ENCODE data around the gene WDR70.
"Not testable (repeated sequence)": the region's sequence is repeated elsewhere in the genome, so short reads cannot be mapped to it uniquely, and the experiment has no call there.

The WDR70 gene

GRCh38 chr5:37575541-37576489 is 196.7 kb downstream of the WDR70 start:
- no peak for DNase-seq

DNA sequence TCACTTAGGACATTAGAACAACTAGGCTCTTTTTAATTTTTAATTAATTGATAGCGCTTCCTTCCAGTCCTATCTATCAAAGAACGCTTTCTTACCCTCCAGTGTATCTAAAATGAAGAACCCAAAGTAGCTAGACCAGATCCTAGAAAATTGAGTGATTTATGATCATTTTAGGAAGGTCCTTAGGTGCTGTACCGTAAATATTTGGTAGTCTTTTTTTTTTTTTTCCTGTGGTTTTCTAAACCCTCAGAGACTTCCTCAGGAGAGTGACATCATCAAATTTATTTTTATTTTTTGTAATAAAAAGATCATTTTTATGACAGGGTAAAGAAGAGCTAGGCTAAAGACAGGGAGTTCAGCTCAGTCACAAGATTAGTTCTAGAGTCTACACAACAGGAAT is 197.4 kb downstream of the WDR70 start:
- DNase-seq, result no peak

GRCh38 chr5:37578176-37578575 is 199.1 kb downstream of the WDR70 start:
- DNase-seq, result no peak

GRCh38 chr5:37580106-37580505 is 201.0 kb downstream of the WDR70 start:
- DNase-seq, result no peak

DNA sequence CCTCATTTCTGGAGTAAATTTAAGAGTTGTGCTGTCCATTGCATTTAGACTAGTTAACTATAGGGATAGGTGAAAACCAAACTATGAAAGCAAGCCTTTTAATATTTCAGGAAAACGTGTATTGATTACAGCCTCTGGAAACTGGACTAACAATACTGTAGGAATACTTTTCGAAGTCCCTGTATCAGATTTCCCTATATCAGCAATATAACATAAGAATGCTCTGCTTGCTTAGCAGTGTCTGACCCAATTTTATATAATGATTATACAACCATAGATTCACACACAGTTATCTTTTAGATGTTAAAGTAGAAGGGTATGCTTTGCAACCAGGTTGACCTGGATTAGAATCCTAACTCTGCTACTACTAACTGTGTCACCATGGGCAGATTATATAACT is 203.1 kb downstream of the WDR70 start:
- no peak for DNase-seq

DNA sequence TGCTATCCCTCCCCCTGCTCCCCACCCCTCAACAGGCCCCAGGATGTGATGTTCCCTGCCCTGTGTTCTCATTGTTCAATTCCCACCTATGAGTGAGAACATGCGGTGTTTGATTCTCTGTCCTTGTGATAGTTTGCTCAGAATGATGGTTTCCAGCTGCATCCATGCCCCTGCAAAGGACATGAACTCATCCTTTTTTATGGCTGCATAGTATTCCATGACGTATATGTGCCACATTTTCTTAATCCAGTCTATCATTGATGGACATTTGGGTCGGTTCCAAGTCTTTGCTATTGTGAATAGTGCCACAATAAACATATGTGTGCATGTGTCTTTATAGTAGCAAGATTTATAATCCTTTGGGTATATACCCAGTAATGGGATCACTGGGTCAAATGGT is 214.2 kb downstream of the WDR70 start:
- not testable (repeated sequence) for DNase-seq

GRCh38 chr5:37594864-37595263 is 215.7 kb downstream of the WDR70 start:
- DNase-seq, result not testable (repeated sequence)

- no peak for DNase-seq
Measured at GRCh38 chr5:37598733-37599132, 219.6 kb downstream of the WDR70 start.

GRCh38 chr5:37601163-37601562 is 222.0 kb downstream of the WDR70 start:
- no peak for DNase-seq

- DNase-seq, result no peak
Measured at GRCh38 chr5:37603072-37603471, 224.0 kb downstream of the WDR70 start.

GRCh38 chr5:37604290-37604689 is 225.2 kb downstream of the WDR70 start:
- DNase-seq, result no peak

GRCh38 chr5:37606148-37606547 is 227.0 kb downstream of the WDR70 start:
- DNase-seq, result no peak

- DNase-seq, result no peak
Measured at GRCh38 chr5:37606632-37607248, 227.6 kb downstream of the WDR70 start.

DNA sequence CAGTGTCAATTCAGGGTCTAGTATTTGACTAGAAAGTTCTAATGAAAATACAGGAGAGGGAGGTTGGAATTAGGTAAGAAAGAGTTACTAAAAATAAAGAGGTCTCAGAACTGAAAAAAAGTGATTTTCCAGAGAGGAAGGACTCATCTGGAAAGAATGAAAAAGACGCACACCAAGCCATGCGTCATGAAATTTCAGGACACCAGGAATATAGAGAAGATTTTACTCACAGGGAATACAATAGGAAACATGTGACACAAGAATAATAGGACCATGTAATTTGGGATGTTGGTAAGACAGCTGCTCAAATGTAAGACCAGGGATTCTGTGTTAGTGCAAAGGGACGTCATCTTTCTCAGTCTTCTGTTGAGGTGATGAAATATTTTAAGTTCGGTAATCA is 236.1 kb downstream of the WDR70 start:
- no peak for DNase-seq

DNA sequence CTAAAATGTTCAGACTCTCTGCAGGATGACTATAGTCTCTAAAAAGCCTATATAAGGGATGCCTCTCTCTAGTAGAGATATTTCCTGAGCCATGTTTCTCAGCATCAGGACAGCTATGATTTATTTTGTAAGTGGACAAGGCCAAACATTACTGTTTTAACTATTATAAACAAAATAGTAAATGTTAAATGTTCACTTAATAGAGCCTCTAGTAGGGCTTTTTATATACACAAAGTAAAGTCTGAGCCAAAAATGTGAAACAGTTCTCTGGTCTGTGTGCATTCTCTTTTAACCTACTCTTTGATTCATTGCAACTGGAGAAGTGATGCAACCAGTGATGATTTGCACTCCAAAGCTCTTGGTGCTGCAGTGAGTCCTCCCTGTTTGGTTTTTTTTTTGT is 240.2 kb downstream of the WDR70 start:
- no peak for DNase-seq

GRCh38 chr5:37622354-37622753 is 243.2 kb downstream of the WDR70 start:
- not testable (repeated sequence) for DNase-seq

- no peak for DNase-seq
Measured at GRCh38 chr5:37626266-37626665, 247.1 kb downstream of the WDR70 start.

- DNase-seq, result no peak
Measured at GRCh38 chr5:37628876-37629275, 249.8 kb downstream of the WDR70 start.

DNA sequence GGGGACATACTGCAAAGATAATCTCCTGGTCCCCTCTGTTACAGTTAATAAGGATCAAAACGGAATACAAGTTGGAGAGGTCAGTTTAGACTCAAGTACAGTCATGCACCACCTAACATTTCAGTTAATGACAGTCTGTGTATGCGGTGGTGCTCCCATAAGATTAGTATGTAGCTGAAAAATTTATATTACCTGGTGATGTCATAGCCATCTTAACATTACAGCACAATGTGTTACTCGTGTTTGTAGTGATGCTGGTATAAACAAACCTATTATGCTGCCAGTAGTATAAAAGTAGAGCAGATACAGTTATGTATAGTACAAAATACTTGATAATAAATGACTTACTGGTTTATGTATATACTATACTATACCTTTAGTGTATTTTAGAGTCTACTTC is 252.8 kb downstream of the WDR70 start:
- DNase-seq, result no peak

- DNase-seq, result no peak
Measured at GRCh38 chr5:37637165-37637845, 258.2 kb downstream of the WDR70 start.

DNA sequence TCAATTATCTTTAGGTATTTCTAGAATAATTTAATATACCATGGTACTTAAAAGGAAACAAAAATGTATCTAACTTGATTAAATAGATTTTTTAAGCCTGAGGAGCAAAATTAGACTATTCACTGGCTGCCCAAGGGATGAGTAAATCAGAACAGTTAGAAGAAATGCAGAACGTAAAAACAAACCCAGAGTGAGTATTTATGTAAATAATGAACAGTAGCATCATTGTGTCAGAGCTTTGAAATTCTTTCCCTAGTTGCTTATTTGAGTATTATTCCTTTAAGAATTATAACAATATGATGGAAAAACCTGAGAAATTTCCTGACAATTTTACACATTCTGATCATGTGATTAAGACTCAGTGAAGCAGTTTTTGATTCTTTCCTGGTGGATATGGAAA is 259.8 kb downstream of the WDR70 start:
- no peak for DNase-seq

- no peak for DNase-seq
Measured at GRCh38 chr5:37640088-37640487, 261.0 kb downstream of the WDR70 start.

DNA sequence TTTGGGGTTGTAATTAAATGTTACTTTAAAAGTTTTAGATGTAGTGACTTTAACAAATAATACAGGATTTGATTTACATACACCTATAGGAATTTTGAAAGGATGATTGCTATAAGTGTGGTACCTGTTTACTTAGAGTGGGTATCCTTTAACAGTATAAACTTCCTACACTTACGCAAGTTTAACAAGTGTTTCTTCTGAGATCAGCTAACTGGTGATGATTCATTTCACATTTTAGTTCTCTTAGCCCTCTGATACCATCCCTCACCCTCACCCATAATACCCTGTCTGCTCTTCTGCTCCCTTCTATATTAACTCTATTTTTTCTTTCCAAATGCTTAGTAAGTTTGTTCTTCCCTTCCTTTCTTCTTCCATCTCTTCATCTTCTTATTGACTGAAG is 262.8 kb downstream of the WDR70 start:
- DNase-seq, result no peak

GRCh38 chr5:37645707-37646106 is 266.6 kb downstream of the WDR70 start:
- DNase-seq, result no peak

Data from activated CD4-positive, alpha-beta T cell treated with anti-CD3 and anti-CD28 coated beads for 4 hours (primary cell).